HepG2 (cell line): ENCODE data around the gene STAT6.

Source experiments
- MAFG ChIP-seq: sonication (generic); formaldehyde crosslinking; IDR thresholded peaks from 2 replicates; pipeline ENCODE4 v1.5.1; 2020; ENCODE audit warnings: mild to moderate bottlenecking, missing genetic modification reagents
- REL ChIP-seq: sonication (generic); formaldehyde crosslinking; conservative IDR thresholded peaks from 2 replicates; pipeline ENCODE4 v1.8.0; 2022; ENCODE audit warnings: mild to moderate bottlenecking, missing genetic modification reagents, moderate library complexity
- RXRA ChIP-seq: sonication (generic); formaldehyde crosslinking; IDR thresholded peaks from 2 replicates; pipeline ENCODE4 v1.5.1; 2020; ENCODE audit warnings: missing genetic modification reagents
- STAT5B ChIP-seq: sonication (generic); formaldehyde crosslinking; IDR thresholded peaks from 2 replicates; pipeline ENCODE4 v1.4.0; 2020; ENCODE audit warnings: missing genetic modification reagents
- SUZ12 ChIP-seq: fragments of 150-350 bp; IDR thresholded peaks from 2 replicates; pipeline ENCODE4 v1.6.1; 2014; ENCODE audit warnings: low read depth, low read length
- ZNF468 ChIP-seq: sonication (generic); formaldehyde crosslinking; IDR thresholded peaks from 2 replicates; pipeline ENCODE4 v1.8.0; 2022; ENCODE audit warnings: mild to moderate bottlenecking, moderate library complexity, missing genetic modification reagents
- TF ChIP-seq, protein P1 (sequence below): sonication (generic); formaldehyde crosslinking; IDR thresholded peaks from 2 replicates; pipeline ENCODE4 v1.8.1; 2022; ENCODE audit warnings: low read depth, mild to moderate bottlenecking, missing genetic modification reagents
- TF ChIP-seq, protein P2 (sequence below): sonication (generic); formaldehyde crosslinking; IDR thresholded peaks from 2 replicates; pipeline ENCODE4 v1.5.0; 2020; ENCODE audit warnings: mild to moderate bottlenecking, missing genetic modification reagents, moderate library complexity
- TF ChIP-seq, protein P3 (sequence below): IDR thresholded peaks from 2 replicates; pipeline ENCODE4 v1.6.1; 2016

DNA sequence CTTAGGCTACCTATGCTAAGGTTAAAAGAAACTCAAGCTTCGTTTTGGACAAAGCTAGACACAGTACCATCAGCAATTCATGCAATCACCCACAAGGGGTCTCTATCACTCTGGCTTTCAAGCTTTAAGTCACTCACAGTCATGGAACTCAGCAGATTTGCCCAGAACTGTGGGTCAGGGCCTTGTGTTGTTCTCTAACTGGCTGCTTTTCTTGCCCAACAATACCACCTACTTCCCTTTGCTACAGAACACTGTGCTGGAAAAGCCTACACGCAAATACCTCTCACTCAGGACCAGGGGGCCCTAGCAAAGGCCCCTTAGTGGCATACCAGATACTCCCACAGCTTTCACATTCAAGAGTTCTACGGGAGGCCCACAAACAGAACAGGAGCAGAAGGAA, 41.6 kb downstream of the STAT6 start:
- TF ChIP-seq, protein P1, sequence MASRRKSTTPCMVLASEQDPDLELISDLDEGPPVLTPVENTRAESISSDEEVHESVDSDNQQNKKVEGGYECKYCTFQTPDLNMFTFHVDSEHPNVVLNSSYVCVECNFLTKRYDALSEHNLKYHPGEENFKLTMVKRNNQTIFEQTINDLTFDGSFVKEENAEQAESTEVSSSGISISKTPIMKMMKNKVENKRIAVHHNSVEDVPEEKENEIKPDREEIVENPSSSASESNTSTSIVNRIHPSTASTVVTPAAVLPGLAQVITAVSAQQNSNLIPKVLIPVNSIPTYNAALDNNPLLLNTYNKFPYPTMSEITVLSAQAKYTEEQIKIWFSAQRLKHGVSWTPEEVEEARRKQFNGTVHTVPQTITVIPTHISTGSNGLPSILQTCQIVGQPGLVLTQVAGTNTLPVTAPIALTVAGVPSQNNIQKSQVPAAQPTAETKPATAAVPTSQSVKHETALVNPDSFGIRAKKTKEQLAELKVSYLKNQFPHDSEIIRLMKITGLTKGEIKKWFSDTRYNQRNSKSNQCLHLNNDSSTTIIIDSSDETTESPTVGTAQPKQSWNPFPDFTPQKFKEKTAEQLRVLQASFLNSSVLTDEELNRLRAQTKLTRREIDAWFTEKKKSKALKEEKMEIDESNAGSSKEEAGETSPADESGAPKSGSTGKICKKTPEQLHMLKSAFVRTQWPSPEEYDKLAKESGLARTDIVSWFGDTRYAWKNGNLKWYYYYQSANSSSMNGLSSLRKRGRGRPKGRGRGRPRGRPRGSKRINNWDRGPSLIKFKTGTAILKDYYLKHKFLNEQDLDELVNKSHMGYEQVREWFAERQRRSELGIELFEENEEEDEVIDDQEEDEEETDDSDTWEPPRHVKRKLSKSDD (CRISPR knock-in tag): no peak
- TF ChIP-seq STAT5B (CRISPR knock-in tag): no peak
- TF ChIP-seq, protein P2, sequence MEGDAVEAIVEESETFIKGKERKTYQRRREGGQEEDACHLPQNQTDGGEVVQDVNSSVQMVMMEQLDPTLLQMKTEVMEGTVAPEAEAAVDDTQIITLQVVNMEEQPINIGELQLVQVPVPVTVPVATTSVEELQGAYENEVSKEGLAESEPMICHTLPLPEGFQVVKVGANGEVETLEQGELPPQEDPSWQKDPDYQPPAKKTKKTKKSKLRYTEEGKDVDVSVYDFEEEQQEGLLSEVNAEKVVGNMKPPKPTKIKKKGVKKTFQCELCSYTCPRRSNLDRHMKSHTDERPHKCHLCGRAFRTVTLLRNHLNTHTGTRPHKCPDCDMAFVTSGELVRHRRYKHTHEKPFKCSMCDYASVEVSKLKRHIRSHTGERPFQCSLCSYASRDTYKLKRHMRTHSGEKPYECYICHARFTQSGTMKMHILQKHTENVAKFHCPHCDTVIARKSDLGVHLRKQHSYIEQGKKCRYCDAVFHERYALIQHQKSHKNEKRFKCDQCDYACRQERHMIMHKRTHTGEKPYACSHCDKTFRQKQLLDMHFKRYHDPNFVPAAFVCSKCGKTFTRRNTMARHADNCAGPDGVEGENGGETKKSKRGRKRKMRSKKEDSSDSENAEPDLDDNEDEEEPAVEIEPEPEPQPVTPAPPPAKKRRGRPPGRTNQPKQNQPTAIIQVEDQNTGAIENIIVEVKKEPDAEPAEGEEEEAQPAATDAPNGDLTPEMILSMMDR (CRISPR knock-in tag): peak; percentile 90
- TF ChIP-seq SUZ12: no peak
- TF ChIP-seq ZNF468: no peak
- TF ChIP-seq REL (CRISPR knock-in tag): no peak
- no peak for TF ChIP-seq MAFG (CRISPR knock-in tag)
- TF ChIP-seq, protein P3, sequence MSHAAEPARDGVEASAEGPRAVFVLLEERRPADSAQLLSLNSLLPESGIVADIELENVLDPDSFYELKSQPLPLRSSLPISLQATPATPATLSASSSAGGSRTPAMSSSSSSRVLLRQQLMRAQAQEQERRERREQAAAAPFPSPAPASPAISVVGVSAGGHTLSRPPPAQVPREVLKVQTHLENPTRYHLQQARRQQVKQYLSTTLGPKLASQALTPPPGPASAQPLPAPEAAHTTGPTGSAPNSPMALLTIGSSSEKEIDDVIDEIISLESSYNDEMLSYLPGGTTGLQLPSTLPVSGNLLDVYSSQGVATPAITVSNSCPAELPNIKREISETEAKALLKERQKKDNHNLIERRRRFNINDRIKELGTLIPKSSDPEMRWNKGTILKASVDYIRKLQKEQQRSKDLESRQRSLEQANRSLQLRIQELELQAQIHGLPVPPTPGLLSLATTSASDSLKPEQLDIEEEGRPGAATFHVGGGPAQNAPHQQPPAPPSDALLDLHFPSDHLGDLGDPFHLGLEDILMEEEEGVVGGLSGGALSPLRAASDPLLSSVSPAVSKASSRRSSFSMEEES (CRISPR knock-in tag): no peak
- TF ChIP-seq RXRA: no peak
